ENCODE measurements around the gene PKNOX2. TPM values are rescaled to one million over a fixed set of nuclear protein-coding genes. Genes with fewer than 3 reads are reported as not detected.

Gene PKNOX2
- total and polyA plus RNA-seq, 10 of the 15 experiments (the other 5 are each of a cell fraction or from before 2014, with no cell fraction given): not detected

- H3K27me3 ChIP-seq (replicated peaks in 1 of 2; ENCODE audit: control insufficient read depth in 2 of 2, insufficient read depth in 2 of 2, low read length in 1 of 2): peaks cover 10 to 14% of the 10 kb centered on the region in 2 experiments
- no peak overlapping the region for H3K4me3 ChIP-seq
- in situ Hi-C loops (cut with MboI): no loop called here
- H3K4me2 ChIP-seq (ENCODE audit: control insufficient read depth, insufficient read depth): no peak overlapping the region
- H2AFZ ChIP-seq (ENCODE audit: control insufficient read depth, low read depth, low read length): no peak overlapping the region
- H3K27ac ChIP-seq (ENCODE audit: control insufficient read depth, insufficient read depth): no peak overlapping the region
- ChIA-PET RAD21 (ENCODE audit: unreplicated experiment) (interaction anchor here (0.9 to 5.0 kb wide), 5 partner anchors 26 to 45 kb away, joined by 3 to 37 read pairs (median 18); no protein-coding TSS in a partner anchor), POLR2A (interaction anchor here (1.4 kb wide), 1 partner anchor 31 kb away, joined by 3 read pairs; no protein-coding TSS in a partner anchor), SMC1A (ENCODE audit: uncharacterized antibody, unreplicated experiment) (interaction anchor here (1.5 to 3.6 kb wide), 6 partner anchors 12 to 260 kb away, joined by 3 to 52 read pairs (median 6); no protein-coding TSS in a partner anchor), CTCF (interaction anchor here (0.7 to 9.5 kb wide), 6 partner anchors 20 to 54 kb away, joined by 3 to 71 read pairs (median 3); no protein-coding TSS in a partner anchor)
- no peaks in the 10 kb centered on the region for H3K36me3 ChIP-seq (ENCODE audit: control insufficient read depth in 2 of 2, insufficient read depth in 2 of 2, low read length in 1 of 2)
- ATAC-seq: no peak
- WGBS (ENCODE audit: insufficient coverage, insufficient replicate concordance, low lambda C conversion rate, missing lambda C conversion rate): 0% methylated on average over 2 of the region's 2 CpGs
- H3K9me3 ChIP-seq (replicated peaks; ENCODE audit: control insufficient read depth, insufficient read depth, low read length): no peaks in the 10 kb centered on the region
- no peaks in the 10 kb centered on the region; the same call in 1 of the 2 replicates for H4K20me1 ChIP-seq (ENCODE audit: control insufficient read depth, insufficient read depth)
- no peak for TF ChIP-seq TBL1XR1 (IDR thresholded peaks at IDR 0.05; ENCODE audit: low read depth, low read length)
- TF ChIP-seq CHD1 (IDR thresholded peaks at IDR 0.05; ENCODE audit: low read depth, low read length): no peak
- TF ChIP-seq ZNF622 (IDR thresholded peaks at IDR 0.05): no peak
- no peak for TF ChIP-seq ATF2 (IDR thresholded peaks at IDR 0.05; ENCODE audit: low read length)
- no peak for TF ChIP-seq ZNF24 (IDR thresholded peaks at IDR 0.05)
- TF ChIP-seq SUPT20H (IDR thresholded peaks at IDR 0.05; ENCODE audit: borderline replicate concordance, control insufficient read depth, low read depth, low read length): no peak
- TF ChIP-seq RCOR1 (conservative IDR thresholded peaks at IDR 0.05; ENCODE audit: low read depth, low read length): no peak
- no peak for TF ChIP-seq NRF1 (conservative IDR thresholded peaks at IDR 0.05; ENCODE audit: low read depth, low read length)
- no peak for TF ChIP-seq BCL3 (IDR thresholded peaks at IDR 0.05; ENCODE audit: borderline replicate concordance, insufficient read depth, low read depth, low read length, poor library complexity, severe bottlenecking)
- no peak for TF ChIP-seq NFYA (IDR thresholded peaks at IDR 0.05; ENCODE audit: borderline replicate concordance, low read depth, low read length)
- TF ChIP-seq POU2F2 (IDR thresholded peaks at IDR 0.05; ENCODE audit: borderline replicate concordance, low read depth, low read length): no peak
- TF ChIP-seq DPF2 (IDR thresholded peaks at IDR 0.05): no peak
- no peak for TF ChIP-seq FOXK2 (IDR thresholded peaks at IDR 0.05)
- BruUV-seq (replicated peaks): no TSS peak
- H3K9ac ChIP-seq (ENCODE audit: control insufficient read depth, insufficient read depth, low read length): no peak overlapping the region
- no peak for FAIRE-seq
- intact Hi-C loops (cut with micrococcal nuclease; ENCODE audit: unreplicated experiment): no loop called here
- DNase-seq (ENCODE audit: low read depth, low spot score): no peak
- no peaks in the 10 kb centered on the region for H3K79me2 ChIP-seq (ENCODE audit: control insufficient read depth, insufficient read depth, low read length)
- no peaks in the 10 kb centered on the region; the same call in 1 of the 2 replicates for H3K4me1 ChIP-seq (ENCODE audit: control insufficient read depth, insufficient read depth, low read length)
Measured at GRCh38 chr11:125402435-125402834, 237.9 kb downstream of the PKNOX2 start.

Measured in GM12878 (cell line).